Measurements from ENCODE around the gene CRKL.

GRCh38 chr22:20953668-20954500, 36.7 kb downstream of the CRKL start:
- TF ChIP-seq CTCF (IDR thresholded peaks at IDR 0.05; ENCODE audit: insufficient read depth, low read depth, low read length) (no peak), EZH2 (IDR thresholded peaks at IDR 0.05; ENCODE audit: insufficient read depth, low read length) (no peak)

Measured in astrocyte (in vitro differentiated cells and primary cell).